AG04449 (cell line): ENCODE data around the gene OVCA2.

Experiments
- CTCF ChIA-PET: fragments of 350-600 bp; formaldehyde crosslinking; extraction: SDS; loops from one replicate; lab custom pipeline; 2021; ENCODE audit warnings: antibody characterized with exemption; lab: Yijun Ruan, JAX
- POLR2A ChIA-PET: fragments of 400-600, 350-600 bp; formaldehyde crosslinking; extraction: SDS; loops from one replicate; lab custom pipeline; 2020; ENCODE audit warnings: antibody characterized with exemption, inconsistent platforms; lab: Yijun Ruan, JAX
- DNase-seq: peaks from one replicate; pipeline ENCODE4 v3.0.0-alpha.2; 2010; ENCODE audit warnings: low read depth, low spot score
- H3K4me3 ChIP-seq: 2 replicates; pipeline ENCODE4 v1.5.1; 2011; ENCODE audit warnings: low read depth, mild to moderate bottlenecking, control low read depth, low read length
- CTCF ChIP-seq: IDR thresholded peaks from one replicate; pipeline ENCODE4 v1.5.1; 2011; ENCODE audit warnings: mild to moderate bottlenecking, moderate library complexity, low read length, control low read depth, inconsistent platforms; ENCODE audit not compliant: insufficient read depth; ENCODE audit errors: missing control alignments

The OVCA2 gene

GRCh38 chr17:2090210-2090641, 48.4 kb downstream of the OVCA2 start:
- DNase-seq, result no peak
- no peak overlapping the region for H3K4me3 ChIP-seq
- ChIA-PET POLR2A (interaction anchor here (1.5 to 3.9 kb wide), 4 partner anchors 8 to 123 kb away, joined by 3 to 28 read pairs (median 12); partner anchors contain the start of gene HIC1), CTCF (interaction anchor here (1.2 to 12.3 kb wide), 18 partner anchors 8 to 192 kb away, joined by 3 to 105 read pairs (median 6); partner anchors contain the start of gene HIC1)
- TF ChIP-seq CTCF, result no peak

- POLR2A ChIA-PET, result interaction anchor here (0.8 to 3.9 kb wide), 7 partner anchors 9 to 122 kb away, joined by 3 to 28 read pairs (median 6); partner anchors contain the start of gene HIC1
- DNase-seq, result peak; percentile 91
- peak overlapping the region; percentile 1; the same call in 1 of the 2 replicates for H3K4me3 ChIP-seq
- TF ChIP-seq CTCF, result peak; percentile 68
- CTCF ChIA-PET, result interaction anchor here (0.8 to 12.3 kb wide), 26 partner anchors 8 to 192 kb away, joined by 3 to 105 read pairs (median 4); partner anchors contain the start of gene HIC1
These were observed 49.1 kb downstream of the OVCA2 start for GRCh38 chr17:2090804-2091534.

GRCh38 chr17:2092253-2092652, 50.4 kb downstream of the OVCA2 start:
- no peak for DNase-seq
- CTCF ChIA-PET, result interaction anchor here (1.7 to 12.3 kb wide), 4 partner anchors 10 to 153 kb away, joined by 6 to 105 read pairs (median 22); no protein-coding TSS in a partner anchor
- TF ChIP-seq CTCF, result no peak
- H3K4me3 ChIP-seq, result no peak overlapping the region
- POLR2A ChIA-PET, result interaction anchor here (1.2 to 1.5 kb wide), 2 partner anchors 80 to 89 kb away, joined by 3 read pairs; no protein-coding TSS in a partner anchor
